ENCODE results near the gene SIAH2.
"Not testable (repeated sequence)": the region's sequence is repeated elsewhere in the genome, so short reads cannot be mapped to it uniquely, and the experiment has no call there.

SIAH2 gene

GRCh38 chr3:150763122-150763840 lies at the start of gene SIAH2:
TSS of gene SIAH2 (minus strand) at chr3:150763169. CDS start at chr3:150762849, 320 bp downstream.
- peak; percentile 97 for DNase-seq

DNA sequence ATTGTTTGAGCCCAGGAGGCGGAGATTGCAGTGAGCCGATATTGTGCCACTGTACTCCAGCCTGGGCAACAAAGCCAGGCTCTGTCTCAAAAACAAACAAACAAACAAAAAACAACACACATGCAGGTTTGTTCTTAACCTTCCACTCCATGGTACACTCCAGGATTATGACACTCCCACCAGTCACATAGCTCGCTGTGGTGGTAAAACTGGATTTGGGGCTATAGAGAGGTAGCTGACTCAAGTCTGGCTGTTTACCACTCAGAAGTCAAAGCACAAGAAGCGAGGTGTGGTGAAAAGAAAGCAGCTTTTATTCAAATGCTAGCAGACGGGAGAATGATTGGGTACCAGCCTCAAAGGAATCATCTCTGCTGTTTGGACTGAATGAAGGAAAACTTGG lies 49.0 kb upstream of the SIAH2 start:
- DNase-seq, result no peak

DNA sequence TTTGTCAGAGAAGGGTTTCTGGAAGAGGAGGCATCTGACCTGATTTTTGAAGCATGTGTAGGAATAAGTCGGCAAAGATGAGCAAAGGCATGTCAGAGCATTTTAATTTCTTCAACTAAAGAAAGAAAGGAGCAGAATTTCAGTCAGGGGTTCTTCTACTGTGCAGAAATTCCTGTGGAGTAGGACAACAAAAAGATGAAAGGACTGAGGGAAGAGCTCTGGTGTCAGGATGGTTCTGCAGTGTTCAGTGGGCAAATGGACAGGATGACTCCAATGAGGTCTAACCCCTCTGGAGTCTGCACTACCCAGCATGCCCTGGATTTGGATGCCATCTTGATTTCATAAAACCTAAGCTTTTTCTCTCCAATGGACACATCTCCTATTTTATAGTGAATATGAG lies 47.7 kb upstream of the SIAH2 start:
- DNase-seq, result no peak

GRCh38 chr3:150806185-150806835 lies 43.3 kb upstream of the SIAH2 start:
- no peak for DNase-seq

DNA sequence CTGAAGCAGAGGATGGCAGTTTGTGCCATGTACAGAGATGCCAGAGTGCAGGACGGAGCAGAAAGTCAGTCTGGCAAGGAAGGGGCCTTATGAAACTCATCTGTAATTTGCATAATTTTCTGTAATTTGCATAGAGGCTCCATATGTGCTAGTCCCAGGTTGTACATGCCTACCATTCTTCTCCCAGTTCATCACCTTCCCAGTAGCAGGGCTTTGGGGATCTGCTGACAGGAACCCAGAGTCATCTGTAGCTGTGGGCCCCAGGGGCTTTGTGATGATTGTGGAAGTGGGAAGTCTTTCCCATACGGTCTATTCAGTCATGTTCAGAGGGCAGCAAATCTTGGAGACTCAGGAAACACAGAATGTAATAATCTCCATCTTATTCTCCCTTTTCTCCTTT lies 42.4 kb upstream of the SIAH2 start:
- DNase-seq, result no peak

DNA sequence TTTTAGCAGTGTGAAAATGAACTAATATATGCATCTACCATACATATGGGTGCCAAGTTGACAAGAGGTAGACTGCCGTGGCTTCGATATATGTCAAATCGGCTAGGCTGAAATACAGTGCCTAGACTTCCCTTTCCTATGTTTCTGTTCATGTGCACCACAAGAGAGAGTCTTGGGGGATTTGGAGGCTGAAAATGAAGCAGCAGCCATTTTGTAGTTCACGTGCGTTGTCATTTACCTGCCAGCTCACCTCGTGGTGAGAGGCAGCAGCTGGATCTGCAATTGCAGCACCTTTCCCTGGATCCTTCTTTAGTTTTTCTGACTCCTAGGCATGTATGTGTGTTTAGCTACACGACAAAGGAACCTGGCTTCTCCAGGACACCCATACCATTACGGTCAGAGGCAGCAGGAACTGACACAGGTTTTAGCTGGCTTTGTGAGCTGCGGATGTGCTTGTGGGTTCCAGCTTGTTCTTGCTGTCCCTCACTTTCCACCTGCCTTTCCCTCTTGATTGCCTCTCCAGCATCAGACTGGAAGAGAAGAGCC lies 40.5 kb upstream of the SIAH2 start:
- no peak for DNase-seq

- no peak for DNase-seq
Observed at GRCh38 chr3:150800722-150801121, 37.8 kb upstream of the SIAH2 start.

DNA sequence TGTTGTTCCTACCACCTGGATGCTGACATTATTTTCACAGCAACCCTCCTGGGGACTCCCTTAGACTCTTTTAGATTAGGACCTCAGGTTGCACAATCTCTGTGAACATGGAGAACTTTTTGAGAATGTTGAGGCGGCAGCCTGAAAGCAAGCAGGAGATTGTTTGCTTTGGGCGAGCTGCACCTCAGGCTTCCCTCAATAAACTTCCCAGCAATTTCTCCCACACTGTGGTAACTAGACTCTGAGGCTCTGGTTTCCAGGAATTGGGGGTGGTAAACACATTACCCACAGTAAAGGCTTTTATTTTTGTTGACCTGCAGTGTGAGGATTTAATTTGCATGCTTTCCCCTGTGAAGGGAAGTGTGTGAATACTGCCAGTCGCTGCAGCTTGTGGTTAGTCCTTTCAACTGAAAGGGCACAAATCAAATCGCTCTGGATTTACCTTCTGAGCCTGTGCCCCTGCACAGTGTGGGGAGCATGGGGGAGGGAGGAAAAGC lies 35.2 kb upstream of the SIAH2 start:
- DNase-seq, result no peak

- DNase-seq, result no peak
Observed at GRCh38 chr3:150797155-150797554, 34.2 kb upstream of the SIAH2 start.

DNA sequence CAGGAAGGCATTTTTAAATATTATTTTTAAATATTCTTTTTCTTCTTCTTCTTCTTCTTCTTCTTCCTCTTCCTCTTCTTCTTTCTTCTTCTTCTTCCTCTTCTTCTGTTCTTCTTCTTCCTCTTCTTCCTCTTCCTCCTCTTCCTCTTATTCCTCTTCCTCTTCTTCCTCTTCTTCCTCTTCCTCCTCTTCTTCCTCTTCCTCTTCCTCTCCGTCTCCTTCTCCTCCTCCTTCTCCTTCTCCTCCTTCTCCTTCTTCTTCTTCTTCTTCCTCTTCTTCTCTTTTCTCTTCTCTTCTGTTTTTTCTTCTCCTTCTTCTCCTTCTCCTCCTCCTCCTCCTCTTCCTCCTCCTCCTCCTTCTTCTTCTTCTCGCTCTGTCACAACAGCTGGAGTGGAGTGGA lies 33.6 kb upstream of the SIAH2 start:
- DNase-seq, result not testable (repeated sequence)

- no peak for DNase-seq
Observed at GRCh38 chr3:150793641-150794040, 30.7 kb upstream of the SIAH2 start.

GRCh38 chr3:150790629-150791028 lies 27.7 kb upstream of the SIAH2 start:
- DNase-seq, result peak; percentile 14

DNA sequence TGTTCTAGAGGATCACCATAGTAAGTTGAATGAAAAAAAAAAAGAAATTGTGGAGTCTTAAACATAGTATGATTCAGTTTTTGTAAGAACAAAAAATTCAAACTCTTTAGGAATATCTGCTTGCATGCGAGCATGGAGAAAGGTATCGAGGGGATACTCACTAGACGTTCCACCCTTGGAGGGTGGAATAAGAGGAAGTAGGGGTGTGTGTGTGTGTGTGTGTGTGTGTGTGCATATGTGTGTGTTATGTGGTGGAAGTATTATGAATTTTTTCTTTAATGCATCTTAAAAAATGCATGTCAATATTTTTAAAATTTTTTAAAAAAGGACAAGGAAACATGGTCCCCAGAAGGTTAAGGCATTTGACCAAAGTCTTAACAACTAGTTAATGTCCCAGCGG lies 26.5 kb upstream of the SIAH2 start:
- DNase-seq, result no peak

GRCh38 chr3:150787741-150788370 lies 24.9 kb upstream of the SIAH2 start:
- DNase-seq, result peak; percentile 59

DNA sequence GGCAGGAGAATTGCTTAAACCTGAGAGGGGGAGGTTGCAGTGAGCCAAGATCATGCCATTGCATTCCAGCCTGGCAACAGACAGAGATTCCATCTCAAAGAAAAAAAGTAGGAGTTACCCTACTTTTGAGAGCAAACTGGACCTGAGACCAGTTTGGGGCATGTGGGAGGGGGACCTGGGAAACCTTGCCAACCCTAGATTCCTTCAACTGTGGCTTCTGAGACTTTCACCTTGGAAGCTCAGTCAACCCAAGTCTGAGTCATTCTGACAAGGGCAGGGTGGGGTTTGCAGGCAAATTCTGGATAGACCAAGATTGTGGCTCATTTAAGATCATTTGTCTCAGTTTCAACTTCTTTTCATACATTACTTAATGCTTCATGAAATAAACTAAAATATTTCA lies 23.8 kb upstream of the SIAH2 start:
- DNase-seq, result peak; percentile 17

DNA sequence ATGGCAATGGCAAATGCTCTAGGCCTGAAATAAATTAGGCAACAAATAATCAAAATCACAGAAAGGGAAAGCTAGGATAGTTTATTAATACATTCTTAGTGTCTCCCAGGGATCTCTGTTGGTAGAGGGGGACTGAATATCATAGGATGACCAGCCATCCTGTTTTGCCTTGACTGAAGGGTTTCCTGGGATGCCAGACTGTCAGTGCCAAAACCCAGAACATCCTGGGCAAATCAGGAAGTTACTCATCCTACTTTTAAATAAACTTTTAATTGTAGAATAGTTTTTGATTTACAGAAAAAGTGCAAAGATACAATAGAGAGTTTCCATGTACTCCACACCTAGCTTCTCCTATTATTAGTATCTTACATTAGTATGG lies 21.8 kb upstream of the SIAH2 start:
- DNase-seq, result no peak

GRCh38 chr3:150783920-150784746 lies 21.2 kb upstream of the SIAH2 start:
- no peak for DNase-seq

- no peak for DNase-seq
Observed at GRCh38 chr3:150783316-150783715, 20.3 kb upstream of the SIAH2 start.

- no peak for DNase-seq
Observed at GRCh38 chr3:150779402-150779858, 16.5 kb upstream of the SIAH2 start.

DNA sequence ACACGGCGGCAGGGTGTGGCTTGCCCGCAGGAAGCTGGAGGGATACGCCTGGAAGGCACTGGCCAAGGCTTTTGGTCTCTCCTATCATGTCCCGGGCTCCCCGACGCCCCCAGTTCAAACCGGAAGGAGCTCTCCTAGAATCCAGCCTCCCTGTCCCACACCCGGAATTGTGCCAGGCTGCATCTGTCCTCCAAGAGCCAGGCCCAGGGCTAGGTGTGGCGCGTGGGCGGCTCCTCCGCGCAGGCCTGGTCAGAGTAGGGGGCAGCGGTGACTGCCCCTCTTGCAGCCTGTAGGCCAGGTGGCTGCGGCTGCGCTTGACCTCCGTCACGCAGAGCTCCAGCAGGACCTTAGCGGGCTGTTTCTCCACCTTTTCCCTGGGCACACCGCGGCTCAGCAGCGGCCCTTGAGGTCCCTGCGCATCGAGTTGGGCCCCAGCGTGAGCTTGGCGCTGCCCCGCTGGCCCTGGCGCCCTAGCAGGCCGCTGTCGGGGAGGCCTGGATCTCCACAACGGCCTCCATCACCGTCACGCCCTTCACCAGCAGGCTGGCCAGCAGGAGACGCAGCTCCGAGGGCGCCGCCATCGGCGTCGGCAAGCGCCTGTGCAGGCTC lies 15.9 kb upstream of the SIAH2 start:
- no peak for DNase-seq

DNA sequence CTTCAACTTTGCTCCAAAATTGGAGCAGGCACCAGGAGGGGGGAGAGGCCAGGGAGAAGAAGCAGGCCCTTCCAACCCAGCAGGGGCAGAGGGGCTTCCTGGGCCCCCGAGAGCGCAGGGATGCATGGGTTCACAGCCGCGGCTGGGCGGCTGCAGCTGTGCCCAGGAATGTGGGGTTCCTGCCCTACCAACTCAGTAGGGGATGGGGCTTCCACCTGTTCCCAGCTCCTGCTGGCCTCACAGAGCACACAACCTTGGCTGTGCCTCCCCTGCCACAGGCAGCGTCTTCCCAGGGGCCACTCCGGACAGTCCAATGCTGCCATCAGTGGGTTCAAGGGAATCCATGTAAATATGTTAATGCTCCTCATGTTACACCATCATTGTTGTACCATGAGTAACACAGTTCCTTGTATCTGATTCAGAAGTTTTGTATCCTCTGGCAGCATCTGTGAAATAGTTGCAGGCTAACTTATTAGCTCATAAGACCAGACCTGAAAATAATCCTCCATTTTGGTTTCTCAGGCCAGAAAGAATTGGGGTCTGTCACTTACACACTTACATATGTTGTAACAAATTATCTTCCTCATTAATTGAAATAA lies 12.1 kb upstream of the SIAH2 start:
- DNase-seq, result peak; percentile 69
